ENCODE measurements around the gene MAB21L1.

The MAB21L1 gene

GRCh38 chr13:35475960-35476943, at the start of gene MAB21L1:
Gene MAB21L1, minus strand, starts transcription at chr13:35476689. Its CDS starts 551 bp downstream, at chr13:35476138.
- peak; percentile 93 for DNase-seq (ENCODE audit: low read depth)

- DNase-seq (ENCODE audit: low read depth), result peak; percentile 3
Measured at GRCh38 chr13:35524171-35524570, 47.7 kb upstream of the MAB21L1 start.

- DNase-seq (ENCODE audit: low read depth), result no peak
Measured at GRCh38 chr13:35518337-35518946, 42.0 kb upstream of the MAB21L1 start.

GRCh38 chr13:35514801-35515502, 38.5 kb upstream of the MAB21L1 start:
- no peak for DNase-seq (ENCODE audit: low read depth)

- DNase-seq (ENCODE audit: low read depth), result no peak
Measured at GRCh38 chr13:35514061-35514477, 37.6 kb upstream of the MAB21L1 start.

- peak; percentile 87 for DNase-seq (ENCODE audit: low read depth)
Measured at GRCh38 chr13:35512271-35512920, 35.9 kb upstream of the MAB21L1 start.

GRCh38 chr13:35502456-35502855, 26.0 kb upstream of the MAB21L1 start:
- no peak for DNase-seq (ENCODE audit: low read depth)

- DNase-seq (ENCODE audit: low read depth), result no peak
Measured at GRCh38 chr13:35501661-35502235, 25.3 kb upstream of the MAB21L1 start.

GRCh38 chr13:35500144-35500543, 23.7 kb upstream of the MAB21L1 start:
- DNase-seq (ENCODE audit: low read depth), result no peak

- DNase-seq (ENCODE audit: low read depth), result no peak
Measured at GRCh38 chr13:35499676-35500075, 23.2 kb upstream of the MAB21L1 start.

- DNase-seq (ENCODE audit: low read depth), result no peak
Measured at GRCh38 chr13:35499196-35499662, 22.7 kb upstream of the MAB21L1 start.

GRCh38 chr13:35498231-35498630, 21.7 kb upstream of the MAB21L1 start:
- no peak for DNase-seq (ENCODE audit: low read depth)

GRCh38 chr13:35496761-35497386, 20.4 kb upstream of the MAB21L1 start:
- peak; percentile 62 for DNase-seq (ENCODE audit: low read depth)

GRCh38 chr13:35496006-35496405, 19.5 kb upstream of the MAB21L1 start:
- DNase-seq (ENCODE audit: low read depth), result no peak

GRCh38 chr13:35489050-35489449, 12.6 kb upstream of the MAB21L1 start:
- DNase-seq (ENCODE audit: low read depth), result no peak

- DNase-seq (ENCODE audit: low read depth), result no peak
Measured at GRCh38 chr13:35485424-35485823, 8.9 kb upstream of the MAB21L1 start.

- no peak for DNase-seq (ENCODE audit: low read depth)
Measured at GRCh38 chr13:35484384-35484783, 7.9 kb upstream of the MAB21L1 start.

GRCh38 chr13:35483761-35484160, 7.3 kb upstream of the MAB21L1 start:
- no peak for DNase-seq (ENCODE audit: low read depth)

GRCh38 chr13:35482527-35482926, 6.0 kb upstream of the MAB21L1 start:
- no peak for DNase-seq (ENCODE audit: low read depth)

GRCh38 chr13:35481777-35482176, 5.3 kb upstream of the MAB21L1 start:
- DNase-seq (ENCODE audit: low read depth), result peak; percentile 38

- DNase-seq (ENCODE audit: low read depth), result no peak
Measured at GRCh38 chr13:35480346-35480745, 3.9 kb upstream of the MAB21L1 start.

Data from fibroblast of gingiva (primary cell).